HCT116 (cell line): ENCODE data around the gene SIRPB2. TPM values are rescaled to one million over a fixed set of nuclear protein-coding genes. Genes with fewer than 3 reads are reported as not detected.

Experiments used
- ATAC-seq: fragments of 200-7000 bp; cut with Tn5 transposase; 2 replicates; pipeline ENCODE4 v1.9.1; 2020; ENCODE audit warnings: mild to moderate bottlenecking, moderate library complexity
- BruUV-seq: library from RNA; stranded (reverse); fragments of 400-500 nt; replicated peaks from 2 replicates; lab custom pipeline; 2021; lab: Mats Ljungman, UMichigan
- CTCF ChIA-PET: fragments of 300-600 bp; sonication (Branson Sonifier 250); formaldehyde crosslinking; loops from one replicate; lab custom pipeline; 2021; ENCODE audit warnings: antibody characterized with exemption; lab: Charles Lee
- POLR2A ChIA-PET: fragments of 300-600, 350-600 bp; sonication (Branson Sonifier 250); formaldehyde crosslinking; loops from one replicate; lab custom pipeline; 2021; ENCODE audit warnings: antibody characterized with exemption; lab: Charles Lee
- RAD21 ChIA-PET, 2 experiments: fragments of 300-600 bp; sonication (Branson Sonifier 250); formaldehyde crosslinking; loops; one replicate each; lab custom pipeline; 2023; ENCODE audit warnings: low total read pairs in 2 of 2; ENCODE audit not compliant: uncharacterized antibody in 2 of 2, unreplicated experiment in 2 of 2, low non-redundant PET in 1 of 2; lab: Charles Lee
- DNase-seq: peaks from one replicate; pipeline ENCODE4 v3.0.0-alpha.2; 2010; ENCODE audit warnings: low read depth, low spot score
- H2AFZ ChIP-seq: fragments of 200-600 bp; shearing (Covaris generic), sonication (generic); 2 replicates; pipeline ENCODE4 v1.6.1; 2017; ENCODE audit warnings: low read depth, mixed run types, mixed read lengths, antibody characterized with exemption, low read length; ENCODE audit not compliant: poor library complexity, severe bottlenecking
- H3K27ac ChIP-seq: 2 replicates; pipeline ENCODE4 v1.5.1; 2012; ENCODE audit warnings: low read depth, low read length
- H3K27me3 ChIP-seq: fragments of 200-600 bp; sonication (generic); 2 replicates; pipeline ENCODE4 v1.6.1; 2016; ENCODE audit warnings: mixed run types, low read length, mixed read lengths; ENCODE audit not compliant: insufficient read depth
- H3K36me3 ChIP-seq, 2 experiments: fragments of 200-500 bp in 1 of 2; fragments of 200-600 bp in 1 of 2; sonication (Bioruptor generic) in 1 of 2; sonication (generic) in 1 of 2; 2 replicates each; pipeline versions ENCODE4 v1.5.1 to v1.6.1; 2014 to 2016; ENCODE audit warnings: low read length in 2 of 2, inconsistent platforms in 1 of 2, mixed read lengths in 1 of 2, mixed run types in 1 of 2; ENCODE audit not compliant: insufficient read depth in 2 of 2, control insufficient read depth in 1 of 2
- H3K4me1 ChIP-seq, 2 experiments: fragments of 200-600 bp in 1 of 2; sonication (generic) in 1 of 2; 2 replicates each; pipeline versions ENCODE4 v1.5.1 to v1.6.1; 2012 to 2017; ENCODE audit warnings: low read length in 2 of 2, inconsistent platforms in 1 of 2, mild to moderate bottlenecking in 1 of 2, mixed read lengths in 1 of 2, mixed run types in 1 of 2, moderate library complexity in 1 of 2; ENCODE audit not compliant: insufficient read depth in 2 of 2, control insufficient read depth in 1 of 2
- H3K4me2 ChIP-seq: fragments of 200-600 bp; sonication (generic); 2 replicates; pipeline ENCODE4 v1.6.1; 2017; ENCODE audit warnings: mixed run types, low read length, mixed read lengths
- H3K4me3 ChIP-seq, 2 experiments: fragments of 200-600 bp in 1 of 2; sonication (generic) in 1 of 2; replicated peaks in 1 of 2; 2 replicates each; pipeline ENCODE4 v1.5.1; 2011 to 2016; ENCODE audit warnings: low read length in 2 of 2, control low read depth in 1 of 2, low read depth in 1 of 2, mild to moderate bottlenecking in 1 of 2, mixed read lengths in 1 of 2, mixed run types in 1 of 2
- H3K79me2 ChIP-seq: fragments of 200-600 bp; sonication (generic); 2 replicates; pipeline ENCODE4 v1.6.1; 2017; ENCODE audit warnings: mild to moderate bottlenecking, mixed run types, low read length, moderate library complexity, mixed read lengths; ENCODE audit not compliant: insufficient read depth
- H3K9ac ChIP-seq: fragments of 200-600 bp; sonication (generic); 2 replicates; pipeline ENCODE4 v1.6.1; 2016; ENCODE audit warnings: low read length, mixed read lengths
- H3K9me2 ChIP-seq: fragments of 200-600 bp; sonication (generic), shearing (Covaris generic); 2 replicates; pipeline ENCODE4 v1.6.1; 2017; ENCODE audit warnings: mixed run types, mild to moderate bottlenecking, moderate library complexity; ENCODE audit not compliant: insufficient read depth
- H3K9me3 ChIP-seq, 2 experiments: fragments of 200-500 bp in 1 of 2; fragments of 200-600 bp in 1 of 2; sonication (Bioruptor generic) in 1 of 2; sonication (generic) in 1 of 2; 2 replicates each; pipeline ENCODE4 v1.6.1; 2014 to 2017; ENCODE audit warnings: low read length in 2 of 2, mixed read lengths in 2 of 2, inconsistent platforms in 1 of 2, low read depth in 1 of 2, mild to moderate bottlenecking in 1 of 2, mixed run types in 1 of 2, moderate library complexity in 1 of 2; ENCODE audit not compliant: control insufficient read depth in 1 of 2, insufficient read depth in 1 of 2
- H4K20me1 ChIP-seq: fragments of 200-600 bp; sonication (generic), shearing (Covaris generic); 2 replicates; pipeline ENCODE4 v1.6.1; 2017; ENCODE audit warnings: mixed run types, mild to moderate bottlenecking, moderate library complexity; ENCODE audit not compliant: insufficient read depth
- CBX3 ChIP-seq: IDR thresholded peaks from 2 replicates; pipeline ENCODE4 v1.6.1; 2012; ENCODE audit warnings: low read depth
- CEBPB ChIP-seq: IDR thresholded peaks from 2 replicates; pipeline ENCODE4 v1.6.1; 2012; ENCODE audit warnings: low read depth
- ELF1 ChIP-seq: IDR thresholded peaks from 2 replicates; pipeline ENCODE4 v1.6.1; 2012; ENCODE audit warnings: low read depth, borderline replicate concordance
- EZH2phosphoT487 ChIP-seq: fragments of 200-600 bp; IDR thresholded peaks from 2 replicates; pipeline ENCODE4 v1.6.1; 2018; ENCODE audit warnings: antibody characterized with exemption, borderline replicate concordance
- POLR2AphosphoS5 ChIP-seq: IDR thresholded peaks from 2 replicates; pipeline ENCODE4 v1.6.1; 2011; ENCODE audit warnings: mild to moderate bottlenecking, low read depth, low read length, moderate library complexity
- TCF7L2 ChIP-seq: IDR thresholded peaks from 2 replicates; pipeline ENCODE4 v1.7.0; 2011; ENCODE audit warnings: borderline replicate concordance, inconsistent platforms; ENCODE audit not compliant: insufficient read depth, insufficient read length; ENCODE audit errors: extremely low read depth
- YY1 ChIP-seq: IDR thresholded peaks from 2 replicates; pipeline ENCODE4 v1.6.1; 2011; ENCODE audit warnings: low read length, low read depth, moderate library complexity, mild to moderate bottlenecking; ENCODE audit not compliant: insufficient replicate concordance; ENCODE audit errors: extremely low read depth
- ZFX ChIP-seq: fragments of 450-650 bp; IDR thresholded peaks from 2 replicates; pipeline ENCODE4 v1.6.1; 2017
- ZNF274 ChIP-seq: fragments of 200-500 bp; sonication (Bioruptor generic); IDR thresholded peaks from 2 replicates; pipeline ENCODE4 v1.6.1; 2014; ENCODE audit warnings: mild to moderate bottlenecking, low read depth, low read length, inconsistent platforms
- intact Hi-C: fragments of 100-400 bp; cut with micrococcal nuclease; formaldehyde crosslinking; loops from 2 replicates; pipeline ENCODE4 v1.10.0; 2022
- total RNA-seq: library from RNA; stranded (reverse); gene quantifications from one replicate; pipeline ENCODE4 v1.2.1, GENCODE V29; 2021; ENCODE audit not compliant: unreplicated experiment
- TF ChIP-seq, protein P1 (sequence below): IDR thresholded peaks from 2 replicates; pipeline ENCODE4 v1.6.1; 2012

The SIRPB2 gene
- total RNA-seq, 1 experiment from 2014 or later, result not detected

- Histone ChIP-seq H3K9me3 (no peaks in the 10 kb centered on the region), H2AFZ (no peak overlapping the region), H3K79me2 (peaks cover 71% of the 10 kb centered on the region), H3K36me3 (peaks cover 29 to 48% of the 10 kb centered on the region in 2 experiments; a peak in 3 of 4 replicates), H3K27ac (no peak overlapping the region), H3K4me1 (peaks cover 12 to 16% of the 10 kb centered on the region in 2 experiments), H3K9ac (no peak overlapping the region), H3K4me3 (no peak overlapping the region), H4K20me1 (peaks cover 6% of the 10 kb centered on the region; the same call in 1 of the 2 replicates), H3K27me3 (no peaks in the 10 kb centered on the region), H3K9me2 (no peaks in the 10 kb centered on the region), H3K4me2 (no peak overlapping the region)
- POLR2A ChIA-PET, result no interaction called here
- ATAC-seq (no peak), DNase-seq (no peak)
- CTCF ChIA-PET, result no interaction called here
- RAD21 ChIA-PET, result no interaction called here
- TF ChIP-seq EZH2phosphoT487 (no peak), ZFX (no peak)
- BruUV-seq, result no TSS peak
- intact Hi-C loops, result loop anchor here (10.0 kb wide), 1 partner anchor 249 kb away; no protein-coding TSS in a partner anchor
These were observed 27.1 kb downstream of the SIRPB2 start for GRCh38 chr20:1463971-1464570.

GRCh38 chr20:1462834-1463233, 28.4 kb downstream of the SIRPB2 start:
- POLR2A ChIA-PET, result no interaction called here
- Histone ChIP-seq H4K20me1 (peaks cover 6% of the 10 kb centered on the region; the same call in 1 of the 2 replicates), H3K36me3 (peaks cover 40 to 52% of the 10 kb centered on the region in 2 experiments; a peak in 3 of 4 replicates), H3K27ac (no peak overlapping the region), H3K27me3 (no peaks in the 10 kb centered on the region), H3K9me3 (no peaks in the 10 kb centered on the region), H3K9me2 (no peaks in the 10 kb centered on the region), H3K4me2 (no peak overlapping the region), H3K4me1 (peaks cover 12 to 16% of the 10 kb centered on the region in 2 experiments), H3K4me3 (no peak overlapping the region), H3K79me2 (peaks cover 81% of the 10 kb centered on the region), H3K9ac (no peak overlapping the region), H2AFZ (no peak overlapping the region)
- TF ChIP-seq ELF1, result no peak
- TF ChIP-seq ZNF274, result no peak
- no peak for TF ChIP-seq ZFX
- no peak for TF ChIP-seq CEBPB
- no peak for TF ChIP-seq YY1
- TF ChIP-seq POLR2AphosphoS5, result no peak
- TF ChIP-seq TCF7L2, result no peak
- TF ChIP-seq, protein P1, sequence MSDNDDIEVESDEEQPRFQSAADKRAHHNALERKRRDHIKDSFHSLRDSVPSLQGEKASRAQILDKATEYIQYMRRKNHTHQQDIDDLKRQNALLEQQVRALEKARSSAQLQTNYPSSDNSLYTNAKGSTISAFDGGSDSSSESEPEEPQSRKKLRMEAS, result no peak
- TF ChIP-seq CBX3, result no peak
- BruUV-seq, result no TSS peak
- no peak for DNase-seq
- CTCF ChIA-PET, result no interaction called here
- ATAC-seq, result no peak
- intact Hi-C loops, result loop anchor here (10.0 kb wide), 1 partner anchor 248 kb away; no protein-coding TSS in a partner anchor
- RAD21 ChIA-PET, result no interaction called here
